ENCODE measurements around the gene DNMT1. TPM values are rescaled to one million over a fixed set of nuclear protein-coding genes. Genes with fewer than 3 reads are reported as not detected.

DNMT1 gene
- total and polyA plus RNA-seq, 12 donors, result 11.8 to 36.4 (median 21.6) TPM

DNA sequence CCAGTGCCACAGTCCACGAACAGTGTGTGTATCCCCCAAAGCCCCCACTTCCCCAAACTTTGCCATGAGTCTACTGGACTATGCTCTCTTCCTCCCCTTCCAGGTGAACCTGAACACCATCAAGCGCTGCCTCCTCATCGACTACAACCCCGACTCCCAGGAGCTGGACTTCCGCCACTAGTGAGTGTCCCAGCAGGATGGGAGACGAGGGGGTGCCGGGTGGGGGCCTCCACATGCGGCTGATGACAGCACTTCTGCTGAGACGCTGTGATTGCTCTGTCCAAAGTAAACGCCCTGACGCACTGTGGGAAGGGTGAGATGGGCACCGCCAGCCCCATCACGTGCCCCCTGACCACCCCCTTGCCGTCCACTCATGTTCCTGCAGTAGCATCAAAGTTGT lies 85.2 kb downstream of the DNMT1 start:
- no peak for DNase-seq
- no peaks in the 10 kb centered on the region for H3K9me3 ChIP-seq
- peaks cover 5 to 63% (median 19%) of the 10 kb centered on the region in 9 donors for H3K4me1 ChIP-seq
- no peaks in the 10 kb centered on the region for H3K27me3 ChIP-seq
- H3K27ac ChIP-seq, result no peak overlapping the region
- WGBS, 2 donors, result 91 to 94% methylated on average over 14 of the region's 14 CpGs
- TF ChIP-seq, protein P1, sequence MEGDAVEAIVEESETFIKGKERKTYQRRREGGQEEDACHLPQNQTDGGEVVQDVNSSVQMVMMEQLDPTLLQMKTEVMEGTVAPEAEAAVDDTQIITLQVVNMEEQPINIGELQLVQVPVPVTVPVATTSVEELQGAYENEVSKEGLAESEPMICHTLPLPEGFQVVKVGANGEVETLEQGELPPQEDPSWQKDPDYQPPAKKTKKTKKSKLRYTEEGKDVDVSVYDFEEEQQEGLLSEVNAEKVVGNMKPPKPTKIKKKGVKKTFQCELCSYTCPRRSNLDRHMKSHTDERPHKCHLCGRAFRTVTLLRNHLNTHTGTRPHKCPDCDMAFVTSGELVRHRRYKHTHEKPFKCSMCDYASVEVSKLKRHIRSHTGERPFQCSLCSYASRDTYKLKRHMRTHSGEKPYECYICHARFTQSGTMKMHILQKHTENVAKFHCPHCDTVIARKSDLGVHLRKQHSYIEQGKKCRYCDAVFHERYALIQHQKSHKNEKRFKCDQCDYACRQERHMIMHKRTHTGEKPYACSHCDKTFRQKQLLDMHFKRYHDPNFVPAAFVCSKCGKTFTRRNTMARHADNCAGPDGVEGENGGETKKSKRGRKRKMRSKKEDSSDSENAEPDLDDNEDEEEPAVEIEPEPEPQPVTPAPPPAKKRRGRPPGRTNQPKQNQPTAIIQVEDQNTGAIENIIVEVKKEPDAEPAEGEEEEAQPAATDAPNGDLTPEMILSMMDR (IDR thresholded peaks at IDR 0.05), result no peak
- no peak for ATAC-seq
- no peak overlapping the region for H3K4me3 ChIP-seq
- peaks cover 4 to 59% (median 30%) of the 10 kb centered on the region in 9 donors for H3K36me3 ChIP-seq
- intact Hi-C loops (cut with DNase I), result loop anchor here in 2 of 10 donors (5.0 kb wide), 1 partner anchor 143 kb away; the partner anchor contains the start of gene MRPL4 (in 2 of the 2)

DNA sequence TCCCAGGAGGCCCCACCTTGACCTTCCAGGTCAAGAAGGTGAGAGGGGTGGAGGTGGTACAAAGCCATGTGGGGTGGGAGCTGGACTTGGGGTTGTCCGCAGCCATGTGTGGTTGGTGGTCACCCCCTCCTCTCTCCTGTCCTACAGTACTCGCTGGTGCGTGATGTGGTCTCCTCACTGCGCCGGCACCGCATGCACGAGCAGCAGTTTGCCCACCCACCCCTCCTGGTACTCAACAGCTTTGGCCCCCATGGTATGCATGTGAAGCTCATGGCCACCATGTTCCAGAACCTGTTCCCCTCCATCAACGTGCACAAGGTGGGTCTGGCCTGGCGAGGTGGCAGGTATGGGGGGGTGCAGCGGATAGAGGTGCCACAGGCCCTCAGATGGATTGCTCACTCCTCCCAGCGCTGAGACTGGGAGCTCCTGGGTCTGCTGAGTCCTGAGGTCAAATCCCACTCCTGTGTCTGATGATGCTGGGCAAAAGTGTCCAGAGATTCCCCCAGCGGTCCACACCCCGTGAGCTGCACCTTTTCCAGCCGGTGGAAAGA lies 86.9 kb downstream of the DNMT1 start:
- Histone ChIP-seq H3K36me3 (peaks cover 4 to 49% (median 29%) of the 10 kb centered on the region in 9 donors), H3K4me1 (peaks cover 5 to 53% (median 15%) of the 10 kb centered on the region in 9 donors), H3K27ac (no peak overlapping the region), H3K27me3 (no peaks in the 10 kb centered on the region), H3K9me3 (no peaks in the 10 kb centered on the region), H3K4me3 (no peak overlapping the region)
- ATAC-seq, result no peak
- WGBS, 2 donors, result 93 to 97% methylated on average over 14 of the region's 14 CpGs
- TF ChIP-seq, protein P1 (IDR thresholded peaks at IDR 0.05), result no peak
- intact Hi-C loops (cut with DNase I), result loop anchor here in 2 of 10 donors (5.0 kb wide), 1 partner anchor 144 kb away; the partner anchor contains the start of gene MRPL4 (in 2 of the 2)
- no peak for DNase-seq

DNA sequence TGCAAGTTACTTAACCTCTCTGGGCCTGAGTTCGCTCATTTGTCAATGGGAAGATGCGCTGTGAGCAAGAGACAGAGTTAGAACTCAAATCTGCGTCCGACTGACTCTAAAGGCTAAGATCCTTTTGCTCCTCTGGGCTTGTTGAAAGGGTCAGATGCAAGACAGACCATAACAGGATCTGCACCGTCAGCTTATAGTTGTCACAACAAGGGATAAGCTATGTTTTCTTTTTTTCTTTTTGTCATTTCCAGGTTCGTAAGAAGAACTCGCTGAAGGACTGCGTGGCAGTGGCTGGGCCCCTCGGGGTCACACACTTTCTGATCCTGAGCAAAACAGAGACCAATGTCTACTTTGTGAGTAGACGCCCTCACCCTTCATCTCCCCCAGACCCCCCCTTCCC lies 87.5 kb downstream of the DNMT1 start:
- no peak for DNase-seq
- intact Hi-C loops (cut with DNase I), result loop anchor here in 2 of 10 donors (5.0 kb wide), 1 partner anchor 145 kb away; the partner anchor contains the start of gene MRPL4 (in 2 of the 2)
- H3K36me3 ChIP-seq, result peaks cover 4 to 49% (median 29%) of the 10 kb centered on the region in 9 donors

More for the DNA sequence above, 87.5 kb downstream of the DNMT1 start:
- peak overlapping the region; percentile 54 to 87 (median 79) for H3K4me3 ChIP-seq
- H3K27me3 ChIP-seq, result no peaks in the 10 kb centered on the region
- peaks cover 5 to 53% (median 15%) of the 10 kb centered on the region in 9 donors for H3K4me1 ChIP-seq
- TF ChIP-seq, protein P1 (IDR thresholded peaks at IDR 0.05), result no peak
- WGBS, 2 donors, result 79 to 81% methylated on average over 10 of the region's 10 CpGs
- ATAC-seq, result no peak
- H3K27ac ChIP-seq, result peak overlapping the region in 3 of 10 donors; percentile 85 to 88 (median 85)
- no peaks in the 10 kb centered on the region for H3K9me3 ChIP-seq
